Hepatocyte (in vitro differentiated cells): ENCODE measurements around the gene PHACTR2.

ENCODE experiments used
- CTCF ChIP-seq: fragments of 200-600 bp; sonication (generic); IDR thresholded peaks from 2 replicates; pipeline ENCODE4 v1.5.1; 2016; ENCODE audit warnings: antibody characterized with exemption, mild to moderate bottlenecking; ENCODE audit not compliant: poor library complexity
- EZH2 ChIP-seq: fragments of 200-600 bp; sonication (generic); IDR thresholded peaks from 2 replicates; pipeline ENCODE4 v1.6.1; 2016; ENCODE audit warnings: antibody characterized with exemption, mild to moderate bottlenecking, borderline replicate concordance

- no peak for TF ChIP-seq CTCF
- TF ChIP-seq EZH2 = no peak
These were observed 16.8 kb downstream of the PHACTR2 start for GRCh38 chr6:143694560-143694959.
